DOHH2 (cell line): ENCODE results near the gene PTPN2.
"Not testable (repeated sequence)": the region's sequence is repeated elsewhere in the genome, so short reads cannot be mapped to it uniquely, and the experiment has no call there.

ENCODE experiments used
- H3F3A ChIP-seq: fragments of 200-600 bp; sonication (generic), shearing (Covaris generic); 2 replicates; pipeline ENCODE4 v1.6.0; 2016; ENCODE audit warnings: antibody characterized with exemption, mild to moderate bottlenecking; ENCODE audit not compliant: control insufficient read depth, insufficient read depth
- H3K27ac ChIP-seq: fragments of 200-600 bp; sonication (generic); 2 replicates; pipeline ENCODE4 v1.5.1; 2014; ENCODE audit warnings: low read depth, mild to moderate bottlenecking, low read length, moderate library complexity
- H3K27me3 ChIP-seq: fragments of 200-600 bp; sonication (generic); 2 replicates; pipeline ENCODE4 v1.6.1; 2014; ENCODE audit warnings: mild to moderate bottlenecking, low read length, mixed read lengths; ENCODE audit not compliant: control insufficient read depth
- H3K36me3 ChIP-seq: fragments of 200-600 bp; sonication (generic); 2 replicates; pipeline ENCODE4 v1.6.1; 2014; ENCODE audit warnings: mild to moderate bottlenecking, low read length, moderate library complexity, mixed read lengths; ENCODE audit not compliant: control insufficient read depth
- H3K4me1 ChIP-seq: fragments of 200-600 bp; sonication (generic); 2 replicates; pipeline ENCODE4 v1.6.1; 2014; ENCODE audit warnings: mild to moderate bottlenecking, low read length, mixed read lengths; ENCODE audit not compliant: control insufficient read depth
- H3K4me2 ChIP-seq: fragments of 200-600 bp; sonication (generic); 2 replicates; pipeline ENCODE4 v1.6.0; 2014; ENCODE audit warnings: mild to moderate bottlenecking, low read length, moderate library complexity
- H3K4me3 ChIP-seq: fragments of 200-600 bp; sonication (generic); 2 replicates; pipeline ENCODE4 v1.5.1; 2014; ENCODE audit warnings: mild to moderate bottlenecking, low read length, mixed read lengths
- H3K79me2 ChIP-seq: fragments of 200-600 bp; sonication (generic); 2 replicates; pipeline ENCODE4 v1.6.1; 2014; ENCODE audit warnings: mild to moderate bottlenecking, low read length, mixed read lengths; ENCODE audit not compliant: control insufficient read depth
- H3K9me2 ChIP-seq: fragments of 200-600 bp; sonication (generic); replicated peaks from 2 replicates; pipeline ENCODE4 v1.6.1; 2014; ENCODE audit warnings: mild to moderate bottlenecking, low read length, mixed read lengths; ENCODE audit not compliant: control insufficient read depth
- H3K9me3 ChIP-seq: fragments of 200-600 bp; sonication (generic); 2 replicates; pipeline ENCODE4 v1.6.1; 2014; ENCODE audit warnings: antibody characterized with exemption, low read length, mixed read lengths; ENCODE audit not compliant: control insufficient read depth, insufficient read depth
- H4K20me1 ChIP-seq: fragments of 200-600 bp; sonication (generic); 2 replicates; pipeline ENCODE4 v1.6.0; 2014; ENCODE audit warnings: low read depth, mild to moderate bottlenecking, antibody characterized with exemption, low read length, moderate library complexity; ENCODE audit not compliant: control insufficient read depth, insufficient read depth
- EZH2phosphoT487 ChIP-seq: fragments of 200-600 bp; sonication (generic); IDR thresholded peaks from 2 replicates; pipeline ENCODE4 v1.6.1; 2017; ENCODE audit warnings: borderline replicate concordance, mild to moderate bottlenecking, antibody characterized with exemption, low read length, moderate library complexity, mixed read lengths
- TF ChIP-seq, protein P1 (sequence below): fragments of 200-600 bp; sonication (generic); IDR thresholded peaks from one replicate; pipeline ENCODE4 v1.5.1; 2014; ENCODE audit warnings: antibody characterized with exemption, mild to moderate bottlenecking, low read depth, low read length; ENCODE audit not compliant: poor library complexity, severe bottlenecking

Gene PTPN2

DNA sequence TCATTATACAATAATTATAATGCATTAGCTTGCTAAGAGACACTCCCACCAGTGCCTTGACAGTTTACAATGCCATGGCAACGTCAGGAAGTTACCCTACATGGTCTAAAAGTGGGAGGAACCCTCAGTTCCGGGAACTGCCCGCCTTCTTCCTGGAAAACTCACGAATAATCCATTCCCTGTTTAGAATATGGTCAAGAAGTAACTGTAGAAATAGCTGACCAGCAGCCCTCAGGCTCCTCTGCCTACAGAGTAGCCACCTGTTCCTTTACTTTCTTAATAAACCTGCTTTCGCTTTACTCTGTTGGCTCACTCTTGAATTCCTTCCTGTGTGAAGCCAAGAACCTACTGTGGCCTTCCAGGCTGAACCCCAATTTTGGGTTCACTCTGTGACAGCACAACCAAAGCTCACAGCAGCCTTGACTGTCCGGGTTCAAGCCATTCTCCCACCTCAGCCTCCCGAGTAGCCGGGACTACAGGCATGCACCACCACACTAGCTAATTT, 20.0 kb upstream of the PTPN2 start:
- Histone ChIP-seq H3K4me2 (no peak overlapping the region), H3K9me3 (no peaks in the 10 kb centered on the region), H3K4me1 (no peaks in the 10 kb centered on the region), H3K4me3 (no peak overlapping the region), H3K9me2 (no peaks in the 10 kb centered on the region), H3K36me3 (no peaks in the 10 kb centered on the region), H4K20me1 (no peaks in the 10 kb centered on the region), H3K79me2 (no peaks in the 10 kb centered on the region), H3K27me3 (peaks cover 15% of the 10 kb centered on the region), H3F3A (no peaks in the 10 kb centered on the region), H3K27ac (no peak overlapping the region)
- no peak for TF ChIP-seq EZH2phosphoT487
- TF ChIP-seq, protein P1, sequence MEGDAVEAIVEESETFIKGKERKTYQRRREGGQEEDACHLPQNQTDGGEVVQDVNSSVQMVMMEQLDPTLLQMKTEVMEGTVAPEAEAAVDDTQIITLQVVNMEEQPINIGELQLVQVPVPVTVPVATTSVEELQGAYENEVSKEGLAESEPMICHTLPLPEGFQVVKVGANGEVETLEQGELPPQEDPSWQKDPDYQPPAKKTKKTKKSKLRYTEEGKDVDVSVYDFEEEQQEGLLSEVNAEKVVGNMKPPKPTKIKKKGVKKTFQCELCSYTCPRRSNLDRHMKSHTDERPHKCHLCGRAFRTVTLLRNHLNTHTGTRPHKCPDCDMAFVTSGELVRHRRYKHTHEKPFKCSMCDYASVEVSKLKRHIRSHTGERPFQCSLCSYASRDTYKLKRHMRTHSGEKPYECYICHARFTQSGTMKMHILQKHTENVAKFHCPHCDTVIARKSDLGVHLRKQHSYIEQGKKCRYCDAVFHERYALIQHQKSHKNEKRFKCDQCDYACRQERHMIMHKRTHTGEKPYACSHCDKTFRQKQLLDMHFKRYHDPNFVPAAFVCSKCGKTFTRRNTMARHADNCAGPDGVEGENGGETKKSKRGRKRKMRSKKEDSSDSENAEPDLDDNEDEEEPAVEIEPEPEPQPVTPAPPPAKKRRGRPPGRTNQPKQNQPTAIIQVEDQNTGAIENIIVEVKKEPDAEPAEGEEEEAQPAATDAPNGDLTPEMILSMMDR = no peak

DNA sequence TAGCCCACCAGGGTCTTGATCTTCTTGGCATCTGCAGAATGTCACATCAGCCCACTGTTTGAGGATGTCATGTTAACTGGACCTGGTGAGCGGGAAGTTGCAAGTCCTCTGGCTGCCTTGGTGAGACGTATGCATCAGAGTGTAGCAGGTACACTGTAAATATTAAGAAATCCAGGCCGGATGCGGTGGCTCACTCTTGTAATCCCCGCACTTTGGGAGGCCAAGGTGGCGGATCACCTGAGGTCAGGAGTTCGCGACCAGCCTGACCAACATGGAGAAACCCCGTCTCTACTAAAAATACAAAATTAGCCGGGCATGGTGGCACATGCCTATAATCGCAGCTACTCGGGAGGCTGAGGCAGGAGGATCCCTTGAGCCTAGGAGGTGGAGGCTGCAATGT, 17.2 kb upstream of the PTPN2 start:
- not testable (repeated sequence) for H3F3A ChIP-seq, H3K9me2 ChIP-seq, H3K4me2 ChIP-seq, H3K9me3 ChIP-seq, H4K20me1 ChIP-seq, H3K4me1 ChIP-seq, H3K27ac ChIP-seq, H3K36me3 ChIP-seq, H3K79me2 ChIP-seq, H3K4me3 ChIP-seq
- H3K27me3 ChIP-seq = peaks cover 21% of the 10 kb centered on the region

DNA sequence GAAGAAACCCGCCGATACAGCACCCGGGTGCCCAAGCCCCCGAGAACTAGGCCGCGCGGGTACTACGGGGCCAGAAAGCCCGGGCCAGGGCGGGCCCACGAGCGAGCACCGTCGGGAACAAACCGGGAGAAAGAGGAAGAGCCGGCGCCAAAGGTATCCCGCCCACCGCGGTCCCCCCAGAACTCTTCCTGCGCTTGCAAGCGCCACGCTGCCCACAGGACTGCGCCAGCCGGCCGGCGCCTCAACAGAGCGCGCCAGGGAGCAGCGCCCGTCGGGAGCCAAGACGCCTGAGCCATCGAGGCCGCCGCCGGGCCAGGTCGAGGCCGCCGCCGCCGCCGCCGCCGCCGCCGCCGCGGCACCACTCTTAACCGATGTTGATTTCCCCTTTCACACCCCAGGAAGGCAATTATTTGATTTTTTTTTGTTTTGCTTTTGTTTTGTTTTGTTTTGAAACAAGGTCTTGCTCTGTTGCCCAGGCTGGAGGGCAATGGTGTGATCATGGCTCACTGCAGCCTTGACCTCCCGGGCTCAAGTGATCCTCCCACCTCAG, 12.8 kb upstream of the PTPN2 start:
- H3K36me3 ChIP-seq, H3F3A ChIP-seq, H3K4me2 ChIP-seq, H4K20me1 ChIP-seq, H3K9me3 ChIP-seq, H3K4me3 ChIP-seq, H3K79me2 ChIP-seq, H3K9me2 ChIP-seq, H3K27ac ChIP-seq, H3K4me1 ChIP-seq: not testable (repeated sequence)
- peaks cover 32% of the 10 kb centered on the region for H3K27me3 ChIP-seq

DNA sequence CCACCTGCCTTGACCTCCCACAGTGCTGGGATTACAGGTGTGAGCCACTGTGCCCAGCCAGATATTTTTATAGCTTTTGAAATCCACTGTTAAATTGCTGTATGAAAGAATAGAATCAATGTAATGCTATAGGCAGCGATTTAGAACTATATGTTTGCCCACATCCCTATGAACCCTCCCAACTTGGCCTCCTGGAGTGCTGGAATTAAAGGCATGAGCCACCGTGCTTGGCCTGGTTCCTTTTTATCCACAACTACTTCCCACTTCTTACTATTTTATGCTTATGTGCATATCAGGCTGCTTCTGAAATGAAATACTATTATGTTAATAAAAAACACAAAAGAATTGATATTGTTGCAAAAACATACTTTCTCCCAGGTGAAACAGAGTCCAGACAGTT, 11.6 kb upstream of the PTPN2 start:
- Histone ChIP-seq H3K27me3 (peaks cover 33% of the 10 kb centered on the region), H3K9me3 (no peaks in the 10 kb centered on the region), H4K20me1 (no peaks in the 10 kb centered on the region), H3K4me3 (no peak overlapping the region), H3K27ac (no peak overlapping the region), H3F3A (no peaks in the 10 kb centered on the region), H3K9me2 (no peaks in the 10 kb centered on the region), H3K4me1 (no peaks in the 10 kb centered on the region), H3K36me3 (no peaks in the 10 kb centered on the region), H3K4me2 (no peak overlapping the region), H3K79me2 (no peaks in the 10 kb centered on the region)
- TF ChIP-seq, protein P1 = no peak
- TF ChIP-seq EZH2phosphoT487 = no peak
